ENCODE data around the gene IKZF2.

The IKZF2 gene

DNA sequence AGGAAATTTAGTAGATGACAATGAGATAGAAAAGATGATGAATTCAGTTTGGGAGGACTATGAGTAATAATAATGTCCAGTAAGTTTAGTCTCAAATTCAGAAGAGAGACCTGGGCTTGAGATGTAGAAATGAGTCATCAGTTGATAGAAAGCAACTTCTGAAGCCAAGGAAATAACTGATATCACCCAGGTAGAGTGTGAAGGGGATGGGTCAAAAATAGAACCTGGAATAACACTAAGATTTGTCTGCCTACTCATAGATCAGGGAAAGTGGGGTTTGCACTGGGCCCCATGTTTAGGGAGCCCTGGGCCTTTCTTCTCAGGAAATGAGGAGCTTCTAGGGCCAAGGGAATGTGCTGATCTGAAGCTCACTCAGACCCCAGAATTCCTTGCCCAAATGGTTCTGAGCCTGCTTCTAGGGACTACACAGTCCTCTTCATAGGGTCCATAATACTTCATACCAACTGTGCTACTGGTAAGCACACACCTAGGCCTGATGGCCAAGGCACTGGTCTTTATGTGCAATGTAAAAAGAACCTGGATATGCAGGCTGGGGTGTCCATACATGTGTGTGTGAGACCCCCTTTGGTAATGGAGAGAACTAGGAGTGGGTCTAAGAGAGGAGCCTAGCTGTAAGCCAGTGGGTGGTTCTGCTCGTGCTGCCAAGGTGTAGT lies 141.2 kb downstream of the IKZF2 start:
- no peak overlapping the region for H3K4me3 ChIP-seq (ENCODE audit: low read depth, low read length)

DNA sequence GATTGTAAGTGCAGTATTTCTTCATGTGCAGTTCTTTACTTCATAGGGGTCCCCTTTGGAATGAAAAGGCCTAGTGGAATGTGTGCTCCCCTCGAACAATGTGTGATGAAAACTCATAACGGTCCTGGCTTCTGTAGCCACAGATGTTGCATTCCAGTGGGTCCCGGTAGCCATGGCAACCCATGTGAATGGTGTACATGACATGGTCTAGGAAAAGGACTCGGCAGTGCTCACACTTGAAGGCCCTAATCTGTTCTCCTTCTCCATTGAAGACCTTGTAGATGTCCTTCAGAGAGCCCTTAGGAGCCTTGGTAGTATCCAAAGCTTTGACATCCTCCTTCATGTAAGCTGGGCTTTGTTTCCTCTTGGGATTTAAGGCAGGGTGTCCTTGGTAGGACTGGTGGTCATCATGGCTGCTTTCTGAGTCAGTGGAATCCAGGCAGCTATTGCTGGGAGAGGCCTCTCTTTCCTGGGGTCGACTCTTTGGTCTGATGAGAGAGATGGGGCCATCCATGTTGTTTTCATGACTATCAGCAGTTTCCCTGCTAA lies 144.0 kb downstream of the IKZF2 start:
- no peak overlapping the region for H3K4me3 ChIP-seq (ENCODE audit: low read depth, low read length)

DNA sequence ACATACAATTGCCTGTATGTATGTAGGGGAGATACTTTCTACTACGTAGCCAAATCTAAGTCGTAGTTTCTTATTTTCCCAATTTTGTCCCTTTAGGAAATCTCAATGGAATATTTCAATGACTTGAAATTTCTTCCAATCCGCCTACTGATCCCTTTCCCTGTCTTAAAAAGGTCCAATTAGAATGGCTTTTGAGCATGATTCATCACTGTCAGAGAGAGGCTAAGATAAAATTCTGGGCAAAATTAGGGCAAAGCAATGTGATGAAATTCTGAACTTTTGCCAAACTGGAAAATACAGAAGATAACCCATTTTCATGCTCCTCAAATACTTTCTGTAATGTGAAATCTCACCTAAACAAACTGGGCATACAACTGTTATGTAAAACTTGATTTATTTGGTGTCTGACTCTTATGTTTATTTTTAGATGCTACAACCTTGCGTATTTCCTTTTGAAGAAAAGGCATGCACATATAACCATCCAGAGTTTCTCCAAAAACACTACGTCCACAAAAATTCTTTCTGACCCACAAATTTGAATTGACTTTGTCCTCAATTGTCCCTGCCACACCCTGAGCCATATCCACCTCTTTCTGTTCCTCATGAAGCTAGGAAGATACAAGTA lies 147.1 kb downstream of the IKZF2 start:
- no peak overlapping the region for H3K4me3 ChIP-seq (ENCODE audit: low read depth, low read length)

DNA sequence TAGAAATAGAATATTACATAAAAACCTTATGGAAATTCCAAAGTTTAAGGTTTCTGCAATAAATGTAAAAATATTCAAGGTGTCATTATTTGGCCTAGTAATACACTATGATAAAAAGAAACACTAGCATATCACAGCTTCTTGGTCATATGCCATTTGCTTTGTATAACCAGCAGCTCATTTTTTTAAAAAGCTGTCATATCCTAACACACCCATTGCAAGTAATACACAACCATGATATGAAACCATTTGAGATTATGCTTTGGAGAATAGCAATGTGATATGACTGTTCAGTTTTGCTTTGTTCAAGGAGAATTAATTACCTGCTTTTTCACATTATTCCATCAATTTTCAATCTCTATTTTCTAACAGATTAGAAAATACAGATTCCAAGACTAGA lies 149.0 kb downstream of the IKZF2 start:
- no peak overlapping the region for H3K4me3 ChIP-seq (ENCODE audit: low read depth, low read length)

DNA sequence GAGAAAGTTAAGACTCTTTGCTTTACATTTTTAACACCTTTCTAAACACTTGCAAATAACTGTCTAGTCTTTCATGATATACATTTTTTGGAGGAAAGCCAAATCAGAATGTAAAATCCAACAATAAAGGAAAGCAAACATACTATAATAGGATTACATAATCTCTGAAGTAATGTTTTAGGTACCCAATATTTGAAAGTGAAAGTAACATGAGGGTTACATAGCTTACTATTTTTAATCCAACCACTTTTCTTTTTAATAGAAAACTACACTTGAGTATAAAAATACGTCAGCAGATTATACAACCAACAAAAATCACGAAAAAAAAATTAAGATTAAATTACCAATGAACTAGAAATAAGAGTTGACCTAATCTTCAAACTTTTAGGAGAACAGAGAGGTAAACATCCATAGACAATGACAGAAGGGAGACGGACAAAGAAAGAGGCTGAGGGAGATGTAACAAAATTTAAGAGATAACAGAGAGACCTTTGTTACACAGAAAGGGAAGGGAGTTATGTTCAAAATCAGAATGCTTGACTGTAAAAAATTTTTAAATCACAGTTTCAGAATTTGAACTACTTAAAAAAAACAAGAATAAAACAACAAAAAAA lies 150.0 kb downstream of the IKZF2 start:
- H3K4me3 ChIP-seq (ENCODE audit: low read depth, low read length), result no peak overlapping the region

DNA sequence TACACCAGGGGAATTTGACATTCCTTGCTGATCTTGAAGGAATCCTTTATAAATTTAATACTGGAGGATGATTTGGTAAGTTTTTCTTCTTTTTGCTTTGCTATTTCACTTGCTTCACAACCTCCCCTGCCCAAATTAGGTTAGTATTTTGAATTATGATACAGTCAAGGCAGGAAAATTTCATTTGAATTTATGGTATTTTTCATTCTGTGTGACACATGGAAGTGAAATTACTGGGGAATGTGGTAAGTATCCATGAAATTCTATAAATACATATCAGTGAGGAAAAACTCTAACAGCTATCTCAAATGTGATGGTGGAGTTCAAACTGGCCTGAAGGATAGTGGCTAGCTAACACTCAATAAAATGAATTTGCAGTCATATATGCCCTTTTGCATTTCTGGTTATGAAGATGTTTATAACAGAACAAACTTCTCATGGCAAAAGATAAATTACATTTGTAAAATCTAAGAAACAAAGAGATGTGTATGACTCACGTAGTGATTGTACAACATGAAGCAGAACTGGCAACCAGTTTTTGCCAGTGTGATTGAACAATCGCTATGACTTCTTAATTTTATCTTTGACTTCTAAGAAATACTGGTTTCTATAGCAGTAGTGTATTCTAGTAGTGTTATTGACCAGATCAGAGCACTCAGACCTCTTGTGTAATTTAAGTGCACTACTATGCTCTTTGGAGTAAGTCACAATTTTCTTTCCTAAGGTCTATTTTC lies 152.6 kb downstream of the IKZF2 start:
- no peak overlapping the region for H3K4me3 ChIP-seq (ENCODE audit: low read depth, low read length)

DNA sequence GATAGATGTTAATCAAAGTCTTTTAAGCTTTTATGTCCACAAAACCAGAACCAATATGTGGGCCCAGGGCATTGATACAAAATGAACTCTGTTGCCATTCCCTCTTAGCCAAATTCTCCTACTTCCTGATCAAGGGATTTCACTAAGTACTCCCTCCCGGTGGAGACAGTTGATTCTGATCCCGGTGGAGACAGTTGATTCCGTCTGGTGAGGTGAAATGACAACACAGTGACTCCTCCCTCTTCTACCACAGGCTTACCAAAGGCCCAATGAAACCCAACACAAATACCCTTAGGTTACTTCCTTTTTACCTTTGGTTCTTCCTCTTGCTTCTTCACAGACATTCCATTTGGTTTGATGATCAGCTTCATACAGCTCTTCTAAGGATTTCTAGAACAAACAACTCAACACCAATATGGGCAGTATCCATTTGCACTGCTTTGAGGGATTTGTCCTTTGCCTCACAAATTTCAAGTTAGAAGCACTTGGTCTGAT lies 153.8 kb downstream of the IKZF2 start:
- H3K4me3 ChIP-seq (ENCODE audit: low read depth, low read length), result no peak overlapping the region

DNA sequence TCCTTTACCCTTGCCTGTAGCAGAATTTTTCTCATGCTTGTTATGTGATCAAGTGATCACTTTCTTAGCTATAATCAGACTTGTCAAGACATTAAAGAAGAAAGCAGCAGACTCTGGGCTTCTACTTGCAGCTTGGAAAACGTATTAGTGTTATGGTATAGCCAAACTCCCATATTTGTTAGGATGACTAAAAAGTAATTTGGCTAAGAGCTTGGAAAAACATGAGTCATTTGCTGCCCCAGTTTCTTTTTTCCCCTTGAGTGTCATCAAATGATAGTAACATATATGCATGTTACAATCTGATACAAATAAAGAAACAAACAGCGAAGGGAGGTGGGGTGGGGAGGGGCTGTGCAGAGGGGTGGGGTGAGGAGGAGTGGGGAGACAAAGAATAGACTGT lies 155.5 kb downstream of the IKZF2 start:
- no peak overlapping the region for H3K4me3 ChIP-seq (ENCODE audit: low read depth, low read length)

DNA sequence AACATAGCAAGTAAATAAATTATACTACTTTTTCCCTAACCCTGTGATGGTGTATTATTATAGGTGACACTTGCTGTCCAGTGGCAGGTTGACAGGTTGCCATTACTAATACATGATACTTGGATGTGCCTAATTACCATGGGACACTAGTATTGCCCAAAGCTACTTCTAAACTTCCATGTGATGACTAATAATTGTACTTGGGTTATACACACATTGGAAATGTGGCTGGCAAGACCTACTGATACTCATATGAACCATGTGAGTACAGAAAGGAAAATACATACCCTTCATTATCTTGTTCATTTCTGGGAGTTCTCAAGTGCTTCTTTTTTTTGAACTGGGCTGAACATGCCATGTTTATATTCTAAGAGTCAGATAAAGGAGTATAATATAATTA lies 156.4 kb downstream of the IKZF2 start:
- H3K4me3 ChIP-seq (ENCODE audit: low read depth, low read length), result no peak overlapping the region

DNA sequence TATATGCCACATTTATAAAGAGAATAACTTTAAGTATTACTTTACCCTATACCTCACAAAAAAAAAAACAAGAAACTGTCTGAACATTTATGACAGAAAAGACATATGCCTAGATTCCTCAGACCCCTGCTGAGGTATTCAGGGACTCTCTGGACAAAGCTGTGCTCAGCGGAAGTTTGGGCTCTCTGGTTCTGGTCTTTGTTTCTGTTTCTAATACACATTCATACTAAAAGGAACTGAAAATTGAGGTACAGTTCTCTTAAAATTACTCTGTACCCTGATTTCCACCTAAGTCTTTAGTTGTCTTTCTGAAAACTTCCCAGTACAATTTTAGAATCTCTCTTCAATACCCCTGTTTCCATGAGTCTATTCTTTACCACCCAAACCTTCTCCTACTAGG lies 160.3 kb downstream of the IKZF2 start:
- H3K4me3 ChIP-seq (ENCODE audit: low read depth, low read length), result no peak overlapping the region

DNA sequence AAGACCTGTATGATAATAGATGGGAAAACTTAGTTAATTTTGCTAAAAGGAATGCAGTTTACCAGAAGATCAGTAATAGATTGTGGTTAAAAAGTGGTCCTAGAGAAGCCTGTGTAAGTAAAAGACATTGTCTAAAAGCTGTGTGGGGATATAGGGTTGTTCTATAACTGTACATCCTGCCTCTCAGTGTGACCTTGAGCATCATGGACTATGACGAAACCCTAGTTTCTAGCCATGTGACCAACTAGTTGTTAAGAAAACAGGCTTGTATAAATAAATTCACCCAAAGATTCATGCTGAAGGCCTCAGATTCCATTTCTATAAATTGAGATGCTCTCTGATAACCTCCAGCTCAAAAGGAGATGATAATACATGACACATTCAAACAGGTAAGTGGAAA lies 160.7 kb downstream of the IKZF2 start:
- H3K4me3 ChIP-seq (ENCODE audit: low read depth, low read length), result no peak overlapping the region

DNA sequence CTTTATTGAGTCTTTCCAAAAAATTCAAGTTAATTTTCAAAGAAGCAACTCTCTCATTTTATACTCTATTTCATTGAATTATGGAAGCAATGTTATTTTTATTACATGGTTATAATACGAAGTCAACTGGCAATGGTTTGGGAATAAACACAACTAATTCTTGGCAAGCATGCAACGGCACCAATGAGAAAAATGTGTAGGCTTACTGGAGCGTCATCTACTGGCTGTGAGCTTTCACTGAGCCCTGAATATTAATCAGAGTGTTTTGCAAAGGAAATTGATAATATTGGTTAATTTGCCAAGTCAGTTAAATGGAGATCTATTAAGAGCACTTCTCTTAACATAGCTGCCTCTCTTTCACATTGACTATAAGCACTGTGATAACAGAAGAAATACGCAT lies 163.9 kb downstream of the IKZF2 start:
- no peak overlapping the region for H3K4me3 ChIP-seq (ENCODE audit: low read depth, low read length)

DNA sequence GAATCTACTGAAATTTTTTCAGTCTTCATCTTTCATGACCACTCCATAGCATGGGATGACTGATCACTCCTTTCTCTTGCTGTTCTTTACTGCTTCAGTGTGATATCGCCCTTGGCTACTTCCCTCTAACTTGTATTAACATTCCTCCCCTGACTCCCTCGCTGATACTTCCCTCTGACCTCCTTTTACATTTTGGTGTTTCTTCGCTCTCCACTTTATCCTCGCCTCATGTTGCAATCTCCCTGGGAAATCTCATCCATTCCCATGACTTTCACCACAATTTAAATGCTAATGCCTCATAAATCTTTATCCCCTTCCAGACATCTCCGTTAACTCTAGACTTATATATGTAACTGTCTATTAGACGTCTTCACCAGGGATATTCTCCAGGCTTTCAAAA lies 167.3 kb downstream of the IKZF2 start:
- H3K4me3 ChIP-seq (ENCODE audit: low read depth, low read length), result no peak overlapping the region

DNA sequence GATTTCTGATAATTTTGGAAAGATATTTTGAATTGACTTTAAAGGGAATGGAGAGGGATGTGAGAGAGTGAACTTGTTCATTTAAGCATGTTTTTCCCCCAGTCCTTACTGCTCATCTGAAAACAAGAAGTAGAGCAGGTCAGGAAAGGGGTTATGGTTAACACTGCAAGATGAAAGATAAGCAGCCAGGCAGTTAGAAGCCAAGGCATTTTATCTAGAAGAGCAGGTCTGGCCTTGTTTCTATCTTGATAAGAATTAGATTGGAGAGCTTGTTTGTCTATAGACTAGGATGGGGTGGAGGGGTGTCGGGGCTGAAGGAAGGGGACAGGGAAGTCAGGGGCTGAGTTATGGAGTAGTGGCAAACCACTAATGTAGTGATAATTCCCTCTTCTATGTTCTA lies 171.6 kb downstream of the IKZF2 start:
- H3K4me3 ChIP-seq (ENCODE audit: low read depth, low read length), result no peak overlapping the region

DNA sequence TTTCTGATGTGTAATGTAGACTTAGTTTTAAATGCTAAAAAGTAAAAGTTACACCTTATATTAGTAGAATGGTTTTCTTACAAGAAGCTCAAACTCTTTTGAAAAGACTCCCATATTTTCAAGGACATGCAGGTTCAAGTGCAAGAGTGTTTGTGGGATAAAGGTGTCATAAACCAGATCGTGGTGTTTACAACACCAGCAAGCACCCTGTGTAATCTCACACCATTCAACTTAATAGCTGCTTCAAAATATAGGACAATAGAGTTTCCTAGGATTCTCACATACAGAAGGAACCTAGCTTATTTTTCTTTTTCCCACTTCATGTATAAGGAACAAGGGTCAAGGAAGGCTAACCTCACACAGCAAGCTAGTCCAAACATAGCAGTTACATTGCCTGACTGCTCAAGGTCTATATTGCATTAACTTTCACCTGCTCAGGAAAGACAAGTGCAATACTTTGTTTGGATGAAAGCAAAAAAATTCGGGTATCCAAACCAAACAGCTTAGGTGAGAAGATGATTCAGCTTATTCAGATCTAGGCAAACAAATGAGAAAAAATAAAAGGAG lies 172.3 kb downstream of the IKZF2 start:
- no peak overlapping the region for H3K4me3 ChIP-seq (ENCODE audit: low read depth, low read length)

DNA sequence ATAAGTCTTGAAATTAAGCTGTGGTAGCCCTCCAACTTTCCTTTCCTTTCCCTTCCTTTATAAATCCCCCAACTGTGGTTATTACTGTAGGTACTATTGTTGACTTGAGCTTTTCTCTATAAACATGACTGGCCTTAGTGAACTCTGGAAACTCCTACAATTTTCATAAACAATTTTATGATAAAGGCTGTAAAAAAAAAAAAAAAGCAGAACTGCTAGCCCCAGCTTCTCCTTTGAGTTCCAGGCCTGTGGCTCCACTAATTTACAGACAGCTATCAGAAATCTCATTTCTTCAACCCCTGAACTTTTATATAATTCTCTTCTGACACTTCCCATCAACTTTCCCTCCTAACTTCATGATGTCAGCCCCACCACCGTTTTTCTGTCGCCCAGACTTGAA lies 174.3 kb downstream of the IKZF2 start:
- H3K4me3 ChIP-seq (ENCODE audit: low read depth, low read length), result no peak overlapping the region

DNA sequence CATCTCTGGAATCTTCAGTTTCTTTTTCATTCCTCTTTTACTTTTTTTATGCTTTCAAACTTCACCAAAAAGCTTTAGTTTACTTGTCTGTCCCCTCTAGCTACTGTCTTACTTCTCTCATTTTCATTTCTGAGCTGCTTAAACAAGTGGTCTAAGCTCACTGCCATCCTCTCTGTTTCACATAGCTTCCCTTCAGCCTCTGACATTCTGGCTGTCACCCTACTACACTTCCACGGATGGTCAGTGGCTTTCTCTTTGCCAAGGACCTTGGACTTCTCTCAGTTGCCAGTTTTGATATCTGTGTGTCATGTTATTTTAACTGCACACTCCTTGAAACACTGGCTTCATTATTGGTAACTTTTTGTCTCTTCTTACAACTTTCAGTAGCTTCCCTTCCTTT lies 176.1 kb downstream of the IKZF2 start:
- no peak overlapping the region for H3K4me3 ChIP-seq (ENCODE audit: low read depth, low read length)

DNA sequence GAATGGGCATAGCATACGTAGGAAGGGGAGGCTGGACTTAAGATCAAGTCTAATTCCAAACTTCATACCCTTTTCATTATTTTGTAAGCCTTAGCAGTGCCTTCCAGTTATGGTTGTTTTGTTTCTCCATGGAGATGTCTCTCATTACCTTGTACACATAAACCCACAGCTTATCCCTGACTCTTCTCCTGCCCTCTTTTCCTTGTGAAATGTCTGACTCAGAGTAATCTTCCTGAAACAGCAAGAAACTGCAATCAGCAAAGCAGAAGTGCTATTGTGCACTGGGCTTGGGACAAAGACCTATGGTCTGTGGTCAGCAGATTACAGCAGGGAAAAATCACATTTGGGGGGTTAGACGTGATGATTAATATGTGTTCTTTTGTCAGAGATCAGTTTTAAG lies 176.7 kb downstream of the IKZF2 start:
- no peak overlapping the region for H3K4me3 ChIP-seq (ENCODE audit: low read depth, low read length)

DNA sequence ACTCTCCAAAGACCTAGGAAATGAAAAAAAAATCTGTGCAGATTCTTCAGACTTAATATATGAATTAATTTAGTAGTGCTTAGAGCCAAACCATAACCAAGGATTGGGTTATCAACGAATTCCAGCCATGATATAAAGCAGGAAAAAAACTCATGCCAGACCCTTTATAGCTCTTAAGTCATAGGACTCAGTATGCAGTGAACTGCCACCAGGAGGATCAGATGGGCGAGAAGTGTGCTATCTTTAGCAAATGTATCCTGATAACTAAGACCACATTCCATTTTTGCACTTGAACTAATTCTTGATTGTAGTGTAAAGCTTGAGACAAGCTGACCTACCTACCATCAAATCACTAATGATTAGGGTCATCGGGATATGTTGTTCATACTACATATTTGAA lies 178.1 kb downstream of the IKZF2 start:
- H3K4me3 ChIP-seq (ENCODE audit: low read depth, low read length), result no peak overlapping the region

DNA sequence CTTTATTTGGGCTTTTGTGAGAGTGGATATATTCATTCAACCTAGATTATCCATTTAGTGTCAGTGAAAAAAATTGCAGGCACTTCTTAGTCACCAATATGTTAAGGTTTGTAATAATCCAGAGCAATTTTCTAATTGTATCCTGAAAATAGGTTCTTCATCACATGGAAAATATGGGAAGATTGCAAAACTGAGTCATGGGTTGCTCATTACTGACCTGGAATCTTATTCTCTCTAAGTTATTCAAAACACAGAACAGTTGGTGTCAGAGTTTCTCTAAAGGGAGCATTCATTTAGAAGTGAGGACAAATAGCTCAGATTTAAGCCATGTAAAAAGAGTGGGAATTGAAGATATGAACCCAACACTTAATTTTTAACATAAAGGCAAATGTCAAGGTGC lies 181.3 kb downstream of the IKZF2 start:
- no peak overlapping the region for H3K4me3 ChIP-seq (ENCODE audit: low read depth, low read length)
